HPDE6-E6E7 (cell line): Measurements from ENCODE around the gene DENND5B.
"Not testable (repeated sequence)": the region's sequence is repeated elsewhere in the genome, so short reads cannot be mapped to it uniquely, and the experiment has no call there.

Source experiments
- DNase-seq: peaks from one replicate; pipeline ENCODE4 v3.0.0; 2011; ENCODE audit warnings: missing footprints; ENCODE audit errors: extremely low spot score

DENND5B gene

DNA sequence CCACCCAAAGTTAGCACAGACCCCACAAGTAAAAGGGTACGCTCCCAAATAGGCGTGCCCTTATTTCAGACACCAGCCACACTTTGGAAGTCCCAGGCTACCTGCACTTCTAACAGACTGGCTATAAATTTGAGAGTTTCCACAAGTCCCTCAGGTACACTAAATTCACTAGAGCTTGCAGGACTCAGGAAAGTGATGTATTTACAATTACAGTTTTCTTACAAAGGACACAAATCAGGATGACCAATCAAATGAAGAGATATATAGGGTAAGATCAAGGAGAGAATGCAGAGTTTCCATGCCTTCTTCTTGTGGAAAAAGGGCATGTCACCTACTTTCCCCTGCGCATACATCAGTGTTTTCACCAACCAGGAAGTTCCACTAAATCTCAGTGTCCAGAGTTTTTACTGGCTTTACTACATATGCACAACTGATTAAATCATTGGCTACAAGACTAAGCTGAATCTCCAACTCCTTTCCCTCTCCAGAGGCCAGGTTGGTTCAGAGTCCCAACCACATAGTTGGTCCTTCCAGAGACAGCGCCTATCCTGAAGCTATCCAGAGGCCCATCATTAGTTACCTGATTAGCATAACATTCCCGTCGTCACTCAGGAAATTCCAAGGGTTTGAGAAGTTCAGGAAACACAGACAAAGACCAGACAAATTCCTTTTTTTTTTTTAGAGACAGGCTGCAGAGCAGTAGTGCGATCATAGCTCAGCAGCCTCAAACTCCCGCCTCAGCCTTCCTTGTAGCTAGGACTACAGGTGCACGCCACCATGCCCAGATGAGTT is 84.2 kb downstream of the DENND5B start:
- DNase-seq = no peak

DNA sequence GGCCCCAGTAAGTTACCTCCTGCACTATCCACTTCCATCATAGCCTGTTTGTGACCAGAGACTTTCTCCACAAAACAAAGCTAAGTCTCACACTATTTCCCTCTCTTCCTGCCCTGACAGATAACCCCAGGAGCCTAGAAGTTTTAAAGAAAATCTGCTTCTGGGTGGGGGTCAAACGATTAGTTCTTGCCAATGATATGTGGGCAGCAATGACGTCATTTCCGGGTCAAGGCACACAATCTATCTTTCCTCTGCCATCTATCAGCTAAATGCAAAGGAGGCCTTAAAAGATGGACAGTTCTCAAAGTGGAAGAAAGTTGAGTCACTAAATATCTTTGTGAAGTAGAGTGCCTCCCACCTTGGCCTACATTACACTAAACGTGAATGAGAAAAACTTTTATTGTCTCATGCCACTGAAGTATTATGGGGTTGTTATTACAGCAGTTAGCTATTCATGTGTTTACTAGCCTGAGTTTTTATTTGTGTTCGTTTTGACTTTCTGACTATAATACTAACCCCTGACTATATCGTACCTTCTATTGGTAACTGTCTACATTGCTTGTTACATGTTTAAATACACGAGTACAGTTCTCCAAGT is 86.2 kb downstream of the DENND5B start:
- no peak for DNase-seq

DNA sequence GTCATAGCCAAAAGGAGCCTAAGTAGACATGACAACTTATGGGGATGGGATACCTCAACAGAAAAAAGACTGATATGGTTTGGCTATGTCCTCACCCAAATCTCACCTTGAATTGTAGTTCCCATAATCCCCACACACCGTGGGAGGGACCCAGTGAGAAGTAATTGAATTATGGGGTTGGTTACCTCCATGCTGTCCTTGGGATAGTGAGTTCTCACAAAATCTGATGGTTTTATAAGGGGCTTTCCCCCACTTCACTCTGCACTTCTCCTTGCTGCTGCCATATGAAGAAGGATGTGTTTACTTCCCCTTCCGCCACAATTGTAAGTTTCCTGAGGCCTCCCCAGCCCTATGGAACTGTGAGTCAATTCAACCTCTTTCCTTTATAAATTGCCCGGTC is 89.9 kb downstream of the DENND5B start:
- DNase-seq = not testable (repeated sequence)

DNA sequence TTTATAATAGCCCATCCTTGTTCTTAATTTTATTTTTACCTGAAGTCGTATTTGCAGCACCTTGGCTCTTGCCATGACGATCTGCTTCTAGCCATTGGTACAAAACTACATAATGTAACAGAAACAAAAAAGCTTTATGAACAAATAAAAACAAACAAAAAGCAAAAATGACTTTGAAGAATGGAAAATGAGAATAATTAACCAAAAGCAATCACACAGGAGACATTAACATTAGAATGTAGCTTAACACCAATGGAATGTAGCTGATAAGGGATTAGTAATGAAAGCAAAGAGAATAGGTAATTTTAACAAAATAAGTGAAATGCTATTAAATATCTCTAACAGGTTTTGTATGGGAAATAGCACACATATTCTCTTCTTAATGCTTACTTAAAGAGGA is 91.4 kb downstream of the DENND5B start:
- DNase-seq = no peak

DNA sequence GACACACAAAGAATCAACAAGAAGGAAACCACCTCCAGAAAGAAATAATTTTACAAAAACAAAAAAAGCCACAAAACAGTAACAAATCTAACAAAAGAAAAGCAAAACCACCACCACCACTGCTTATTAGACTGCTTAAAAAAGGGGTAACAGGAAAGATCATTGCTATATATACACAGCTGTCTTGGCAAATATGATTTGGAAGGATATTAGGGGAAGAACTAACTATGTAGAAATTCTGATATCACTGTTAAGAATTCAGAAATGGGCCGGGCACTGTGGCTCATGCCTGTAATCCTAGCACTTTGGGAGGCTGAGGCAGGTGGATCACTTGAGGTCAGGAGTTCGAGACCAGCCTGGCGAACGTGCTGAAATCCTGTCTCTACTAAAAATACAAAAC is 92.5 kb downstream of the DENND5B start:
- DNase-seq = no peak

DNA sequence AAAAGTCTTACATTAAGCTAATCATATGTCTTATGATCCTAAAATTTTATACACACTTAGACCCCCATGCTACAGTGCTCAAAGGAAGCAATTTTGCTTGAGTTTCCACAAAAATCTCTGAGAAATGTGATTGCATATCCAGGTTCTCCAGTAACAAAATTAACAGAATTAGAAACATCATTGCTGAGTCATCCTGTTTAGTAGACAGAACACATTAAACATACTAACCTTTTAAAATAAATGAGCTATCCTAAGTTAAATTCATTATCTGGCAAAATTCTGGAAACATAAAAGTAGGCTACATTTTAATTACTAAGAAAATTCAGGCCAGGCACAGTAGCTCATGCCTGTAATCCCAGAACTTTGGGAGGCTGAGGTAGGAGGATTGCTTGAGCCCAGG is 94.7 kb downstream of the DENND5B start:
- no peak for DNase-seq

DNA sequence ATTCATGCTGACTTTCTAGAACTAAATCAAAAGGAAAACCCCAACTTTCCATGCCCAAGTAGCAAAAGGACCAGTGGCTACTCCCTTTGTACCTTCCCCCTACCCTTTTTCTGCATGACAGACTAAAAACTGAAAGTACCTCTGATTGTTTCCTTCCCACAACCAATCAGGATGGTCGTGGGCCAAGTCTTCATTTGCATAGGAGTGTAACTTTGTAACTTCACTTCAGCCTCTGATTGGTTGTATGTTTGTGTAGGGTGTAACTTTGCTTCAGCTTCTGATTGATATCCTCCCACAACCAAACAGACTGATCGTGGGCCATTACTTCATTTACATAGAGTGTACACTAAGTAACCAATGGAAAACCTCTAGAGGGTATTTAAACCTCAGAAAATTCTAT is 96.5 kb downstream of the DENND5B start:
- no peak for DNase-seq

DNA sequence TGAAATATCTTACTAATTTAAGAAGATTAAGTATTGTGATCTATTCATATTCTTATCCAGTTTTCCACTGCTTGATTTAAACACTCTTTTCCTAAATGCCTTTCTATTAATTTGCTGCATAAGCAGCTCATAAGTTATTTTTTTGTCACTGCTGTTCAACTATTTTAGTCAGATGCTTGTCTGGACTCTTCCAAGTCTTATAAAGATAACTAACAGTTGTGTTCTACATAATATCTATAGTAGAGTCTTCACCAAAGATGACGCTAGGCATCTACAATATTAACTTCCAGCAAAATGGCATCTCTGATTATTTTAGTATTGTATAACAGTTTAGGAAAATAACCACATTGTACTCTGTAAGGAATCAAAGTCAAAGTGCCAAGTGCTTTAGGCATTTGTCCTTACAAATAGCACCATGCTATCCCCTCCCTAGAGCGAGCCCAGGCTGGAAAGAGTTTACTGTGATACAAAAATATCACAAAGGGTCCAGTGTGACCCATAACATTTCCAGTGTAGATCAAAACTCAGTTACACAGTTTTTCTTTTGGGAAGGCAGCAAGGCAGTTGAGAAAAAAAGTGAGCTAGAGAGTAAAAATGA is 98.2 kb downstream of the DENND5B start:
- no peak for DNase-seq

DNA sequence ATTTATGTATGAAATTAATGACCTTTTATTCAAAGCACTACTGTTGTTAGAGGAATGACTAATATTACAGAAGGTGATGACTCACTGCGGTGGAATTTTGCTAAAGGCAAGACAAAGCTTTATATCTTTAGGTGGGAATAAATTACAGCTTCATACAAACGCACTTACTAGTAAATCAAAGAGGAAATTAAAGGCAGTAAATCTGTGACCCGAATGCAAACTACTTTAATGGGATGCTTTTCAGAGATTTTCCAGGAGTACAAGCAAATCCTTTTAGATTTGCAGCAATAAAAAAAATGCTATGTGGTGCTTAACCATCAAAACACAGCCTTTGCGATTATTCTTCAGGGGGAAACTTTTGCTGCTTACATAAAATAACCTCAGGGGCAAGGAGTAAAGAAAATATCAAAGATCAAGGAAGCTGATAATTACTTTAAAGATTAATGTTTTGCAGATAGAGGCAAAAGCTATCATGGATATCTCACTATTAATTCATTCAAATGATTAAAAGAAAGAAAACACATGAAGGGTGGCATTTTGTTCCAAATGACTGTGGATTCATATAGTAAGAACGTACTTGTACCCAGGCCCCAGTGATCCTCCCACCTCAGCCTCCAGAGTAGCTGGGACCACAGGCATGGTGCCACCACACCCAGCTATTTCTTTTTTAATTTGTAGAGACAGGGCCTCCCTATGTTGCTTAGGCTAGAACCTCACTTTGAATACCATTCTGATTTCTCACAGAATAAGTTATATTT is 98.9 kb downstream of the DENND5B start:
- DNase-seq = peak; percentile 15

DNA sequence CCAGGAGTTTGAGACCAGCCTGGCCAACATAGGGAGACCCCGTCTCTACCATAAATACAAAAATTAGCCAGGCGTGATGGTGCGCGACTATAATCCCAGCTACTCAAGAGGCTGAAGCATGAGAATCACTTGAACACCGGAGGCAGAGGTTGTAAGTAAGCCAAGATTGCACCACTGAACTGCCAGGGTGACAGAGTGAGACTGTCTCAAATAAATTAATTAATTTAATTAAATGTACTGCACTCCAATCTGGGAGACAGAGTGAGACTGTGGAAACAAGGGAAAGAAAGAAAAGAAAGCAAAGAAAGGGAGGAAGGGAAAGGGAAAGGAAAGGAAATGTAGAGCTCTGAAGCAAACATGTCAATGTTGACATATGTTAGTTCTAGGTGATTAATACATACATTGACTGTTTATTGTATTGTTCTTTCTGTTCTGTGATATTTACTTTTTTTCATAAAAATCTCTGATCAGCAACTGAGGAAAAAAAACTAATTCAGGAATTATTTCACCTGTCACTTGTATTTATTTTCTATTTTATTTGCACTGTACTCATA is 99.6 kb downstream of the DENND5B start:
- DNase-seq = no peak

DNA sequence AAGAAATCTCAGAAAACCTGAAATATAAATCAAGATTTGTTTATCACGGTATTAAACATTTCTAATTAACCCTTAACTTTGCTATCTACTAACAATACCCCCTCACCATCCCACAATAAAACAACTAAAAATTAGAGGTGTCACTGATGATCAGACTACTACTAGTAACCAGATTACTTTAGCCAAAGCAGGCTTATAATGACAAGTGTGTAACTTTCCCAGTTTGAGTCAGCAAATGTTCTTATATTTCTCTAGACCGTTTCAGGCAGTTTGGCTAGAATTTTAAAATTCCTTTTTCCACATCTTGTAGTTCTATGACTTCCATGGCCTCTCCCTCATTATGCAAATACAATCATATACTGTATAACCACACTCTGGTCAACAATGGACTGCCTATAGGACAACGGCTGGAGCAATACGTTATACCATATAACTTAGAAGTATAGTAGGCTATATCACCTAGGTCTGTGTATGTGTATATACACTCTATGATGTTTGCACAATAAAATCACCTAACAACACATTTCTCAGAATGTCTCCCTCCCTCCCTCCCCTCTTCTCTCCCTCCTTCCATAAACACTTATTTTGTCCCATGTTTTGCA is 102.1 kb downstream of the DENND5B start:
- no peak for DNase-seq

DNA sequence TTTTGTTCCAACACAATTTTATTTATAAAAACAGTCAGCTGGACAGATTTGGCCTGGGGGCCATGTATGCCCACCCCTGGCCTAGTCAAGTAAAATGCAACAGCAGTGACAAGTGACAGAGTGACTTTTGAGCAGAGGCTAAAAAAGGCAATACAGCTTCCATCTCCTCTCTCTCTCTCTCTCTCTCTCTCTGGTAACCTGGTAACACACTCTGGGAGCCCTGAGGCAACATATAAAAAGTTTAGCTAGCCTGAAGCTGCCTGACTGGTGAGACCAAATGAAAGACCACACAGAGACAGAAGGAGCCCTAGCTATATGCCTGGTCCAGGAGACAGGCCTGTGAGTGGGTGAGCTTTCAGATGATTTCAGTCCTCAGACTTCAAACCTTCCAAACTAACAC is 105.4 kb downstream of the DENND5B start:
- no peak for DNase-seq

DNA sequence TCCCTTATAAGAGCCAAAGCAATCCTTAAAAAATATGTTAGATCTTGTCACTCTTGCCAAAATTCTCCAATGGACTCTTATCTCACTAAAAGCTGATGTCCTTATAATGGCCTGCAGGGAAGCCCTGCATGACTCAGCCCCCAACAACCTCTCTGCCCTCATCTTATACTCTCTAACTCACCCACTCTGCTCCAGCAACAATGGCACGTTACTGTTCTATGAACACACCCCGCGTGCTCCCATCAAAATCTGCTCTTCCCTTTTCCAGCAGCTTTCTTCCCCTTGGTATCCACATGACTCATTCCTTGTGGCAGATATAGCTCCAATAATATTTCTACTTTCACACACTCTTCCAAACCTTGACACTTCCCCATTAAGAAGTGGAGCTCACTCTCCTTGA is 108.1 kb downstream of the DENND5B start:
- DNase-seq = no peak

DNA sequence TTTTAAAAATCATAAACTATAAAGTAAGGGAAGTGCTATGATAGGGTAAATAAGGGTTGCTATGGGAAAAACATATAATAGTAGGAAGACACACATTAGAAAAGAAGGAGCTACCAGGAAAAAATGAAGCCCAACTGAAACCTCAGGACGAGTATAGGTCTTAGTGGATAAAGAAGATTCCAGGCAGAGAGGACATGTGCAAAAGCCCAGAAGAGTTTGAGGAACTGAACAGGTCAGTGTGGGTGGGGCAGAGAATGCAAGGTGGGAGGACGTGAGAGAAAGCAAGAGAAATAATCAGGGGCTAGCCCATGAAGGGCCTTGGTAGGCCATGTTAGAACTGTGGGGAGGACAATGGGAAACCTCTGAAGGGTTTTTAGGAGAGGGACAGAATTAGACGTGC is 109.5 kb downstream of the DENND5B start:
- DNase-seq = no peak

DNA sequence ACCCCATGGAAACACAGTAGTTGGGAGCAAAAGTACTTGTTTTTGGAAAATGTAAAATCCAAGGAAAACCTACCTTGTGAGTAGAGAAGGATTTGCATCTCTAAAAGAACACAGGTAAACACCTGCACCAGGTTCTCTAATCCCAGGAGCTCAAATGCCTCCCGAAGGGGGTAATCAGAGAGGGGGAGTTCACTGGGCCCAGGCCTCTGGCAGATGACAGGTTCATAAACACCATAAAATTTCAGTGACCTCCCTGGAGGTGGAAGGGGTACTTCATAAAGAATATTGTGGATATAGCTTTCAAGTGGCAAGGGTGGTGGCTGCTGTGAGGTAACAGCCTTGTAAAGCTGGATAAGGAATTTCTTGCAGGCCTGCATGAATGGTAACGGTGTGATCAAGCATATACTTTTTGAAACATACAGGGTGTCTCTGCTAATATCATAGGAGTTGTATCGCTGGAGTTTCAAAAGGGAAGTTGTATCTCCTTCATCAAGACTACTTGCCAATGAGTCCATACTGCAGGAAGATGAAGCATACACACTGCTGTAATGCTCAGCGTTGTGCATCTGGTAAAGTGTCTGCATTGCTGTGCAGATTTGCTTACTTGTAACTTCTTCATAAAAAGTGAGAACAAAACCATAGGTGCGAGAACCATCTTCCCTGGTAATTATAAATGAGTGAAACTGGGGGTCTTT is 111.3 kb downstream of the DENND5B start:
- no peak for DNase-seq

DNA sequence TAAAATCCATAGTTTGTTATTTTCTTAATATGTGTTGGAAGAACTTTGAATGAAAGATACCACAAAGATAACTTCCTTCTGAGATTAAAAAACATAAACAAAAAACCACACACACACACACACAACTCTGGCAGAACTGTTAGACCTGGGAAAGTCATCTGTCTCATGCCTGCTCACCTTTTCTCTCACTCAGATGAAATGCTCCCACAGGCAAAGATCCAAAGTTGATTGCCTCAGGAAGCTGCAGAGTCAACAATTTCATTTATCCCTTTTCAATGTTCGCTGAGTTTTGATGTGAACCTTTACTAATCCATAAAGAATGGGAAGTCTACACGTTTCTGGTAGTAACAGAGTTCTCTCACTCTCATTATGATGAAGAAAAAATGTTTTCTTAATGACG is 112.0 kb downstream of the DENND5B start:
- DNase-seq = no peak

DNA sequence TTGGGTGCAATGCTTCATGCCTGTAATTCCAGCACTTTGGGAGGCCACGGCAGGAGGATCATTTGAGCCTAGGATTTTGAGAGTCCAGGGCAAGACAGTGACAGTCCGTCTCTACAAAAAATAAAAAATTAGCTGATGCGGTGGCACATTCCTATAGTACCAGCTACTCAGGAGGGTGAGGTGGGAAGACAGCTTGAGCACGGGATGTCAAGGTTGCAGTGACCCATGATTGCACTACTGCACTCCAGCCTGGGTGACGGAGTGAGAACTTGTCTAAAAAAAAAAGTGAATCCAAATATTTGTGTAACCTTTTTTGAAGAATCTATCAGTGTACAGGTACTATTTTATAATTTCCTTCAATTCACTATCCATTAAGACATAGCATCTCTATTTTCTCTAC is 112.5 kb downstream of the DENND5B start:
- DNase-seq = no peak

DNA sequence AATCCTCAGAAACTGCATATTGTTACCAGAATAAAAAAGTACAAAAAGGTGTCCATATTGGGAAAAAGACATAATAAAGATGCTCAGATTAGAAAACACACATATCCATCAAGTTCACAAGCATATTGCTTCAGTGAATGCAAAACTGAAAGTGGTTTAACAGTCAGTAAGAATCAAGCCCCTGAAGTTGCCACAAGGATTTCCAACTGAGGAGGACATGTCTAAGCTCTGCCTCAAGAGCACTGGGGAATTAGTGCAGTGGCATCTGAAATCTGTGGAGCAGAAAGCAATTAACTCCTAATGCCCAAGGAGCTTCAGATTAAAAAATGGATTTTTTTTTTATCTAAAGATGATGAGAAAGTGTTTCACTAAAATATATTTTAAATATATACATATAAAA is 113.2 kb downstream of the DENND5B start:
- DNase-seq = no peak

DNA sequence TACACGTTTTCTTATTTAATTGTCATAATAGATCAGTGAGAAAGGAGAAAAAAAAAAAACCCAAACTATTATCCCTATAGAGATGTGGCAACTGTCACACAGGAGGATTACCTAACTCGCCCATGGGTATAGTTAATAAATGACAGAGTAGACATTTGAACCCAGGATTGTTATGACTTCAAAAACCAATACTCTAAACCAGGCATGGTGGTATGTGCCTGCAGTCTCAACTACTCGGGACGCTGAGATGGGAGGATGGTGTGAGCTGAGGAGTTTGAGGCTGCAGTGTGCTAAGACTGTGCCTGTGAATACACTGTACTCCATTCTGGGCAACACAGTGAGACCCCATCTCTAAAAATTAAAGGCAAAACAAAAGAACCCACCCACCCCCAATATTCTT is 114.5 kb downstream of the DENND5B start:
- DNase-seq = no peak

DNA sequence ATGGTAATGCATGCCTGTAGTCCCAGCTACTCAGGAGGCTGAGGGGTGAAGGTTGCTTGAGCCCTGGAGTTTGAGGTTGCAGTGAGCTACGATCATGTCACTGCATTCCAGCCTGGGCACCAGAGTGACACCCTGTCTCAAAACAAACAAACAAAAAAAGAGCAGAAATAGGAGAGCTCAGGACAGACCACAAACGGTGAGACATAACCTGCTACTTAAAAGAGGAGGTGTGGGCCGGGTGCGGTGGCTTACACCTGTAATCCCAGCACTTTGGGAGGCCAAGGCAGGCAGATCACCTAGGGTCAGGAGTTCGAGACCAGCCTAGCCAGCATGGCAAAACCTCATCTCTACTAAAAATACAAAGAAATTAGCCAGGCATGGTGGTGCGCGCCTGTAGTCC is 115.3 kb downstream of the DENND5B start:
- DNase-seq = not testable (repeated sequence)

DNA sequence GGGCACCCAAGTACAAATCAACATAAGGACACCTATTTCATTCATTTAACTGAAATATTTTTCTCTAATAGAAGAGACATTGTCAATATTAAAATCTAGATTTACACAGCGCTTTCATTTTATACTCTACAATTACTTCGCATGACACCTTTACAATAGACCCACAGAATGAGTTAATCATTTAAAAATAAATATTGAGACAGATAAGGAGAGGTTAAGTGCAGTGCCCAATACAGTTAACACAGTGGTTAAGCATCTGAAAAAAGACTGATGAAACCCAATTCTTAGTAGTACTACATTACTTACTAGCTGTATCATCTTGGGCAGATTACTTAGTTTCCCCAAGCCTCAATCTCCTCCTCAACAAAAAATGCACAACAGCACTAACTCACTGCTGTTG is 116.2 kb downstream of the DENND5B start:
- no peak for DNase-seq
